SK-N-SH (cell line): ENCODE results near the gene CATSPERD. TPM values are rescaled to one million over a fixed set of nuclear protein-coding genes. Genes with fewer than 3 reads are reported as not detected.

ENCODE experiments used
- CTCF ChIA-PET: fragments of 300-600, 350-600 bp; formaldehyde crosslinking; extraction: SDS; loops from one replicate; lab custom pipeline; 2021; lab: Yijun Ruan, JAX
- POLR2A ChIA-PET: fragments of 350-600 bp; sonication (Branson Sonifier 250); formaldehyde crosslinking; extraction: SDS; loops from one replicate; lab custom pipeline; 2020; ENCODE audit warnings: antibody characterized with exemption, inconsistent platforms; lab: Yijun Ruan, JAX
- DNase-seq: peaks from one replicate; pipeline ENCODE4 v3.0.0; 2012
- H2AFZ ChIP-seq: fragments of 200-600 bp; sonication (generic); 2 replicates; pipeline ENCODE4 v1.8.1; 2016; ENCODE audit warnings: antibody characterized with exemption, mild to moderate bottlenecking, low read depth
- H3F3A ChIP-seq: fragments of 200-600 bp; sonication (generic); replicated peaks from 2 replicates; pipeline ENCODE3; 2016; ENCODE audit warnings: antibody characterized with exemption, mild to moderate bottlenecking; ENCODE audit not compliant: insufficient read depth
- H3K27ac ChIP-seq, 2 experiments: fragments of 200-500 bp in 1 of 2; fragments of 200-600 bp in 1 of 2; sonication (Bioruptor generic) in 1 of 2; sonication (generic), shearing (Covaris generic) in 1 of 2; 2 replicates each; pipeline versions ENCODE4 v1.5.1 to v1.6.1; 2014 to 2016; ENCODE audit warnings: low read depth in 2 of 2, inconsistent platforms in 1 of 2, low read length in 1 of 2, mild to moderate bottlenecking in 1 of 2, mixed read lengths in 1 of 2
- H3K27me3 ChIP-seq: fragments of 200-600 bp; sonication (generic), shearing (Covaris generic); 2 replicates; pipeline ENCODE4 v1.6.1; 2016; ENCODE audit warnings: mixed run types; ENCODE audit not compliant: insufficient read depth
- H3K36me3 ChIP-seq, 2 experiments: fragments of 200-500 bp in 1 of 2; fragments of 200-600 bp in 1 of 2; sonication (Bioruptor generic) in 1 of 2; sonication (generic) in 1 of 2; replicated peaks in 1 of 2; 2 replicates each; pipeline versions ENCODE3 to v1.5.1; 2014 to 2016; ENCODE audit warnings: low read length in 1 of 2, mild to moderate bottlenecking in 1 of 2; ENCODE audit not compliant: insufficient read depth in 2 of 2, control insufficient read depth in 1 of 2
- H3K4me1 ChIP-seq, 2 experiments: fragments of 200-500 bp in 1 of 2; fragments of 200-600 bp in 1 of 2; sonication (Bioruptor generic) in 1 of 2; sonication (generic), shearing (Covaris generic) in 1 of 2; 2 replicates each; pipeline versions ENCODE4 v1.5.1 to v1.6.1; 2014 to 2016; ENCODE audit warnings: low read depth in 1 of 2, low read length in 1 of 2, mixed run types in 1 of 2; ENCODE audit not compliant: insufficient read depth in 2 of 2, control insufficient read depth in 1 of 2
- H3K4me2 ChIP-seq: fragments of 200-600 bp; sonication (generic), shearing (Covaris generic); 2 replicates; pipeline ENCODE4 v1.6.1; 2017; ENCODE audit warnings: mixed run types
- H3K4me3 ChIP-seq, 2 experiments: fragments of 200-500 bp in 1 of 2; fragments of 200-600 bp in 1 of 2; sonication (Bioruptor generic) in 1 of 2; sonication (generic), shearing (Covaris generic) in 1 of 2; 2 replicates each; pipeline versions ENCODE4 v1.5.1 to v1.8.1; 2014 to 2016; ENCODE audit warnings: low read depth in 2 of 2, inconsistent platforms in 1 of 2, low read length in 1 of 2, mild to moderate bottlenecking in 1 of 2, mixed read lengths in 1 of 2, moderate library complexity in 1 of 2
- H3K79me2 ChIP-seq: fragments of 200-600 bp; sonication (generic); 2 replicates; pipeline ENCODE4 v1.8.1; 2017; ENCODE audit warnings: mild to moderate bottlenecking; ENCODE audit not compliant: insufficient read depth
- H3K9ac ChIP-seq: fragments of 200-600 bp; sonication (generic); 2 replicates; pipeline ENCODE4 v1.6.1; 2017; ENCODE audit warnings: mixed run types
- H3K9me2 ChIP-seq: fragments of 200-600 bp; sonication (generic); 2 replicates; pipeline ENCODE4 v1.6.1; 2017; ENCODE audit warnings: mixed run types
- H3K9me3 ChIP-seq: fragments of 200-600 bp; sonication (generic); 2 replicates; pipeline ENCODE4 v1.6.1; 2017; ENCODE audit warnings: mixed run types, mild to moderate bottlenecking, moderate library complexity
- H4K20me1 ChIP-seq: fragments of 200-600 bp; sonication (generic); 2 replicates; pipeline ENCODE4 v1.6.1; 2017; ENCODE audit warnings: mild to moderate bottlenecking, mixed run types; ENCODE audit not compliant: insufficient read depth
- CHD2 ChIP-seq: fragments of 150-350 bp; IDR thresholded peaks from 2 replicates; pipeline ENCODE4 v1.6.1; 2018; ENCODE audit warnings: low read length; ENCODE audit not compliant: partially characterized antibody
- ELF1 ChIP-seq: IDR thresholded peaks from 2 replicates; pipeline ENCODE4 v1.4.0; 2012
- EP300 ChIP-seq, 2 experiments: IDR thresholded peaks; 2 replicates each; pipeline versions ENCODE4 v1.4.0 to v1.6.1; 2012; ENCODE audit warnings: borderline replicate concordance in 1 of 2, low read depth in 1 of 2, low read length in 1 of 2
- EZH2phosphoT487 ChIP-seq: fragments of 200-600 bp; sonication (generic); IDR thresholded peaks from 2 replicates; pipeline ENCODE4 v1.6.1; 2017; ENCODE audit warnings: low read depth, mixed run types, mild to moderate bottlenecking, antibody characterized with exemption, moderate library complexity, borderline replicate concordance
- FOSL2 ChIP-seq: IDR thresholded peaks from 2 replicates; pipeline ENCODE4 v1.4.0; 2012; ENCODE audit warnings: low read depth, mild to moderate bottlenecking, moderate library complexity, borderline replicate concordance
- FOXM1 ChIP-seq: IDR thresholded peaks from 2 replicates; pipeline ENCODE4 v1.4.0; 2012; ENCODE audit warnings: low read depth, mild to moderate bottlenecking
- GATA2 ChIP-seq: sonication (generic); formaldehyde crosslinking; IDR thresholded peaks from 2 replicates; pipeline ENCODE4 v1.5.0; 2020; ENCODE audit warnings: mild to moderate bottlenecking, missing genetic modification reagents
- JUND ChIP-seq: IDR thresholded peaks from 2 replicates; pipeline ENCODE4 v1.4.0; 2012
- MEF2A ChIP-seq: IDR thresholded peaks from 2 replicates; pipeline ENCODE4 v1.4.0; 2012; ENCODE audit warnings: low read depth, borderline replicate concordance
- POLR2AphosphoS5 ChIP-seq: IDR thresholded peaks from 2 replicates; pipeline ENCODE4 v1.6.1; 2012; ENCODE audit warnings: low read depth, low read length
- RCOR1 ChIP-seq: fragments of 150-350 bp; IDR thresholded peaks from 2 replicates; pipeline ENCODE4 v1.6.1; 2017; ENCODE audit warnings: antibody characterized with exemption, low read length
- RXRA ChIP-seq: IDR thresholded peaks from 2 replicates; pipeline ENCODE4 v1.4.0; 2012; ENCODE audit warnings: low read depth, mild to moderate bottlenecking, borderline replicate concordance
- SMC3 ChIP-seq: IDR thresholded peaks from 2 replicates; pipeline ENCODE4 v1.6.1; 2012; ENCODE audit warnings: low read depth, low read length, improper control_type of control experiment
- TAF1 ChIP-seq: IDR thresholded peaks from 2 replicates; pipeline ENCODE4 v1.6.1; 2012; ENCODE audit warnings: low read depth, mild to moderate bottlenecking, low read length, moderate library complexity, borderline replicate concordance
- TCF12 ChIP-seq: IDR thresholded peaks from 2 replicates; pipeline ENCODE4 v1.4.0; 2012
- WGBS: methylation state at CpG from one replicate; pipeline ENCODE4 v1.1.6; 2017; ENCODE audit warnings: low lambda C conversion rate; 5-methylcytosine and 5-hydroxymethylcytosine counted together
- polyA plus RNA-seq, 3 experiments: library from polyadenylated mRNA; depleted of rRNA; stranded (reverse); fragments of >200 nt; gene quantifications; 2 replicates each; pipeline ENCODE4 v1.2.3, GENCODE V29; 2012

The CATSPERD gene
- polyA plus RNA-seq, 1 of the 3 experiments (the other 2 are of a cell fraction), result not detected

GRCh38 chr19:5677136-5677535, 43.3 kb upstream of the CATSPERD start:
- CTCF ChIA-PET, result interaction anchor here (2.2 to 2.4 kb wide), 2 partner anchors 10 to 12 kb away, joined by 6 to 9 read pairs; partner anchors contain the start of gene RPL36
- no peak overlapping the region for H3K9ac ChIP-seq
- POLR2A ChIA-PET, result no interaction called here

DNA sequence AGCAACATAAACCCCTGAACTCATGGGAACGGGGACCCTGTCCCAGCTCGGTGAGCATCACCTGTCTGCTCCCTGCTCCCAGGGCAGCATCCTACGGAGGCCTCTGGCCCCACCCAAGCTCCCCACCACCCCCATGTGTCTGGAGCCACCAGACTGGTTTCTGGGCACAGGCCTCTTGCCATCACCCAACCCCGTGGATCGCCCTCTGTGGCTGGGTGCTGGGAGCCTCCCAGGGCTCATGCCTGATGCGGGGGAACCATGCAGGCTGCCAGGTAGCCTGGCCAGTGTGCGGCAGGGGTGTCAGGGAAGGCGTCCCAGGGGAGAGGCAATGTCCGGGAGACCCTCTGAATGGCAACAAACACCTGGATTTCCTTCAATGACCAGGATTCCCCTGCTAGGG, 42.9 kb upstream of the CATSPERD start:
- no peaks in the 10 kb centered on the region for H3K36me3 ChIP-seq
- H3K9me3 ChIP-seq, result no peaks in the 10 kb centered on the region
- no peaks in the 10 kb centered on the region for H3K27me3 ChIP-seq
- H3K9ac ChIP-seq, result no peak overlapping the region
- H3K27ac ChIP-seq, result no peak overlapping the region
- ChIA-PET CTCF (interaction anchor here (2.4 kb wide), 1 partner anchor 12 kb away, joined by 6 read pairs; the partner anchor contains the start of gene RPL36), POLR2A (no interaction called here)
- no peak for TF ChIP-seq MEF2A
- no peak for TF ChIP-seq JUND
- no peak for TF ChIP-seq TAF1
- no peak for TF ChIP-seq GATA2 (CRISPR knock-in tag)
- TF ChIP-seq SMC3, result no peak
- no peak for TF ChIP-seq EP300 (IDR thresholded peaks at IDR 0.05; ENCODE audit: borderline replicate concordance in 1 of 2, low read depth in 1 of 2, low read length in 1 of 2)
- TF ChIP-seq FOSL2, result no peak
- no peak for TF ChIP-seq RXRA
- no peak for TF ChIP-seq POLR2AphosphoS5
- no peak for DNase-seq
- H3K9me2 ChIP-seq, result no peaks in the 10 kb centered on the region
- H2AFZ ChIP-seq, result no peak overlapping the region
- H3K4me1 ChIP-seq, result peaks cover 4 to 21% of the 10 kb centered on the region in 2 experiments; a peak in 1 of 4 replicates
- H3K79me2 ChIP-seq, result peaks cover 17% of the 10 kb centered on the region
- no peaks in the 10 kb centered on the region for H3F3A ChIP-seq
- WGBS, result 95% methylated on average over 8 of the region's 9 CpGs
- no peak overlapping the region for H3K4me2 ChIP-seq
- H4K20me1 ChIP-seq, result no peaks in the 10 kb centered on the region
- no peak overlapping the region for H3K4me3 ChIP-seq

More at GRCh38 chr19:5677136-5677535, 43.3 kb upstream of the CATSPERD start:
- no peak for TF ChIP-seq CHD2
- TF ChIP-seq RCOR1, result no peak
- no peak for TF ChIP-seq JUND
- no peak for TF ChIP-seq FOXM1
- no peak for TF ChIP-seq TCF12
- no peak for TF ChIP-seq ELF1
- TF ChIP-seq EZH2phosphoT487, result no peak
- TF ChIP-seq FOSL2, result no peak
- DNase-seq, result no peak
- 88% methylated on average over 4 of the region's 10 CpGs for WGBS
- Histone ChIP-seq H3K79me2 (peaks cover 17% of the 10 kb centered on the region), H3K4me1 (peaks cover 4 to 17% of the 10 kb centered on the region in 2 experiments; a peak in 1 of 4 replicates), H2AFZ (no peak overlapping the region), H3K4me3 (no peak overlapping the region), H3K27ac (no peak overlapping the region), H3K27me3 (no peaks in the 10 kb centered on the region), H3K9me2 (no peaks in the 10 kb centered on the region), H3K9me3 (no peaks in the 10 kb centered on the region), H3F3A (no peaks in the 10 kb centered on the region), H3K36me3 (no peaks in the 10 kb centered on the region), H4K20me1 (no peaks in the 10 kb centered on the region), H3K4me2 (no peak overlapping the region)
